HepG2 (cell line): ENCODE data around the gene PCCB. TPM values are rescaled to one million over a fixed set of nuclear protein-coding genes. Genes with fewer than 3 reads are reported as not detected.

Source experiments
- ARID3A ChIP-seq: IDR thresholded peaks from 2 replicates; pipeline ENCODE4 v1.6.1; 2012; ENCODE audit warnings: low read depth, low read length, improper control_type of control experiment
- FOXC1 ChIP-seq: sonication (generic); formaldehyde crosslinking; IDR thresholded peaks from 2 replicates; pipeline ENCODE4 v1.8.0; 2022; ENCODE audit warnings: mild to moderate bottlenecking, missing genetic modification reagents, borderline replicate concordance
- GFI1 ChIP-seq: sonication (generic); formaldehyde crosslinking; IDR thresholded peaks from 2 replicates; pipeline ENCODE4 v1.5.0; 2020; ENCODE audit warnings: missing genetic modification reagents, mild to moderate bottlenecking, borderline replicate concordance
- HOXA9 ChIP-seq: sonication (generic); formaldehyde crosslinking; IDR thresholded peaks from 2 replicates; pipeline ENCODE4 v1.8.1; 2022; ENCODE audit warnings: missing genetic modification reagents, mild to moderate bottlenecking, moderate library complexity, borderline replicate concordance
- IRF2 ChIP-seq: IDR thresholded peaks from 2 replicates; pipeline ENCODE4 v1.6.1; 2018; ENCODE audit warnings: missing genetic modification reagents, missing compliant biosample characterization
- NCOA2 ChIP-seq: sonication (generic); formaldehyde crosslinking; IDR thresholded peaks from 2 replicates; pipeline ENCODE4 v1.8.0; 2022; ENCODE audit warnings: inconsistent platforms
- NR1H2 ChIP-seq: sonication (generic); formaldehyde crosslinking; IDR thresholded peaks from 2 replicates; pipeline ENCODE4 v1.8.1; 2022; ENCODE audit warnings: low read depth, missing genetic modification reagents, borderline replicate concordance
- RFX5 ChIP-seq: IDR thresholded peaks from 2 replicates; pipeline ENCODE4 v1.6.1; 2011; ENCODE audit warnings: low read depth, low read length, improper control_type of control experiment
- SETDB1 ChIP-seq: sonication (generic); formaldehyde crosslinking; IDR thresholded peaks from 2 replicates; pipeline ENCODE4 v1.5.1; 2020; ENCODE audit warnings: missing genetic modification reagents, mild to moderate bottlenecking, borderline replicate concordance
- SMAD1 ChIP-seq: sonication (generic); formaldehyde crosslinking; IDR thresholded peaks from 2 replicates; pipeline ENCODE4 v1.4.0; 2020; ENCODE audit warnings: missing genetic modification reagents, low read depth, mild to moderate bottlenecking, borderline replicate concordance
- THYN1 ChIP-seq: sonication (generic); formaldehyde crosslinking; IDR thresholded peaks from 2 replicates; pipeline ENCODE4 v1.8.1; 2023; ENCODE audit warnings: low read depth, mild to moderate bottlenecking, moderate library complexity, missing genetic modification reagents, borderline replicate concordance
- ZBTB42 ChIP-seq: sonication (generic); formaldehyde crosslinking; IDR thresholded peaks from 2 replicates; pipeline ENCODE4 v1.5.0; 2020; ENCODE audit warnings: mild to moderate bottlenecking, missing genetic modification reagents
- ZBTB46 ChIP-seq: sonication (generic); formaldehyde crosslinking; IDR thresholded peaks from 2 replicates; pipeline ENCODE4 v1.4.0; 2020; ENCODE audit warnings: mild to moderate bottlenecking, missing genetic modification reagents, borderline replicate concordance
- ZBTB49 ChIP-seq: sonication (generic); formaldehyde crosslinking; IDR thresholded peaks from 2 replicates; pipeline ENCODE4 v1.4.0; 2020; ENCODE audit warnings: missing genetic modification reagents, borderline replicate concordance
- ZNF207 ChIP-seq: fragments of 450-650 bp; IDR thresholded peaks from 2 replicates; pipeline ENCODE4 v1.6.1; 2016; ENCODE audit warnings: antibody characterized with exemption, borderline replicate concordance
- ZNF549 ChIP-seq: sonication (generic); formaldehyde crosslinking; IDR thresholded peaks from 2 replicates; pipeline ENCODE4 v1.5.0; 2020; ENCODE audit warnings: missing genetic modification reagents
- ZSCAN9 ChIP-seq: IDR thresholded peaks from 2 replicates; pipeline ENCODE4 v1.6.1; 2016; ENCODE audit warnings: borderline replicate concordance
- polyA plus RNA-seq, 8 experiments: library from polyadenylated mRNA; depleted of rRNA in 3 of 8; stranded (reverse) in 7 of 8; unstranded in 1 of 8; fragments of >200 nt; fragmentation: Illumina TruSeq in 4 of 8; extraction: Trizol in 4 of 8; gene quantifications; 2 replicates each; pipeline versions ENCODE4 v1.2.1 to v1.2.3, GENCODE V29; 2011 to 2016; ENCODE audit warnings: low read depth in 4 of 8, missing spikeins in 1 of 8, mixed read lengths in 1 of 8; ENCODE audit not compliant: insufficient read depth in 1 of 8
- total RNA-seq, 5 experiments: library from RNA; depleted of rRNA; stranded (reverse); fragments of >200 nt; fragmentation: Illumina TruSeq; extraction: Trizol; gene quantifications; 2 replicates each; pipeline ENCODE4 v1.2.3, GENCODE V29; 2016; ENCODE audit warnings: low read depth in 1 of 5
- TF ChIP-seq, protein P1 (sequence below): sonication (generic); formaldehyde crosslinking; IDR thresholded peaks from 2 replicates; pipeline ENCODE4 v1.4.0; 2020; ENCODE audit warnings: missing genetic modification reagents
- TF ChIP-seq, protein P2 (sequence below): sonication (generic); formaldehyde crosslinking; IDR thresholded peaks from 2 replicates; pipeline ENCODE4 v1.8.0; 2022; ENCODE audit warnings: missing genetic modification reagents, mild to moderate bottlenecking, moderate library complexity, borderline replicate concordance

PCCB gene
- total and polyA plus RNA-seq, 2 of the 13 experiments (the other 11 are each of a cell fraction or from before 2014, with no cell fraction given) = 84.1 to 88.7 TPM

DNA sequence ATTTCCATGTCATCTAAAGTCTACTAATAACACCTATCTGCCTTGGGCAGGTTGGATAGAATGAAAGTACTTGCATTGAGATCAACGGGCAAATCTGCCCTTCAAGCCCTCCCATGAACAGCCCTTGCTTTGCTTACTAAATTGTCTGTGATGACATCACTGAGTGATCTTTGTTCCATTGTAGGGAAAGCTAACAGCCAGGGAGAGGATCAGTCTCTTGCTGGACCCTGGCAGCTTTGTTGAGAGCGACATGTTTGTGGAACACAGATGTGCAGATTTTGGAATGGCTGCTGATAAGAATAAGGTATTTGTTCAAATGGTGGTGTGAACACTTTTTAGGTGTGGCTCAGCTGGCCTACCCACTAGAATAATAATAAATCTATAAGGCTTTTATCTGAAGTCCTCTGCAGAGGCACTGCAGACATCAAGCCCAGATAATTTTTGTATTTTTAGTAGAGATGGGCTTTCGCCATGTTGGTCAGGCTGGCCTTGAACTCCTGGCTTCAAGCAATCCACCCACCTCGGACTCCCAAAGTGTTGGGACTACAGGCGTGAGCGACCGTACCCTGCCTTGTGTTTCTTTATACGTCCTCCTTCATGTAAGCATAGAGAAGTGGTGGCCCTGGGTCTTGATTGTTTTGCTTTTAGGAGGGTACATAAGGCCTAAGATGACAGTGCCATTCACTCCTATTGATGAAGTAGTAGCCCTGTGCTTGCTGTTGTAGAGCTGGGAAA is 5.7 kb downstream of the PCCB start (continued):
- TF ChIP-seq ZBTB46 (CRISPR knock-in tag) = no peak
- TF ChIP-seq ZSCAN9 = peak; percentile 57; the same call in 1 of the 2 replicates
- TF ChIP-seq NR1H2 = no peak
- no peak for TF ChIP-seq SETDB1 (CRISPR knock-in tag)
- TF ChIP-seq, protein P1, sequence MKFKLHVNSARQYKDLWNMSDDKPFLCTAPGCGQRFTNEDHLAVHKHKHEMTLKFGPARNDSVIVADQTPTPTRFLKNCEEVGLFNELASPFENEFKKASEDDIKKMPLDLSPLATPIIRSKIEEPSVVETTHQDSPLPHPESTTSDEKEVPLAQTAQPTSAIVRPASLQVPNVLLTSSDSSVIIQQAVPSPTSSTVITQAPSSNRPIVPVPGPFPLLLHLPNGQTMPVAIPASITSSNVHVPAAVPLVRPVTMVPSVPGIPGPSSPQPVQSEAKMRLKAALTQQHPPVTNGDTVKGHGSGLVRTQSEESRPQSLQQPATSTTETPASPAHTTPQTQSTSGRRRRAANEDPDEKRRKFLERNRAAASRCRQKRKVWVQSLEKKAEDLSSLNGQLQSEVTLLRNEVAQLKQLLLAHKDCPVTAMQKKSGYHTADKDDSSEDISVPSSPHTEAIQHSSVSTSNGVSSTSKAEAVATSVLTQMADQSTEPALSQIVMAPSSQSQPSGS (CRISPR knock-in tag) = peak; percentile 97
- TF ChIP-seq ZBTB49 (CRISPR knock-in tag) = no peak
- no peak for TF ChIP-seq ZNF207
- TF ChIP-seq ZBTB42 = no peak
- peak; percentile 55; the same call in 1 of the 2 replicates for TF ChIP-seq ARID3A
- peak; percentile 67; the same call in 1 of the 2 replicates for TF ChIP-seq IRF2 (CRISPR knock-in tag)
- 0 out of 2 replicates have a peak, but pooled peaks have one; percentile 41 for TF ChIP-seq RFX5
- no peak for TF ChIP-seq HOXA9 (CRISPR knock-in tag)
- TF ChIP-seq, protein P2, sequence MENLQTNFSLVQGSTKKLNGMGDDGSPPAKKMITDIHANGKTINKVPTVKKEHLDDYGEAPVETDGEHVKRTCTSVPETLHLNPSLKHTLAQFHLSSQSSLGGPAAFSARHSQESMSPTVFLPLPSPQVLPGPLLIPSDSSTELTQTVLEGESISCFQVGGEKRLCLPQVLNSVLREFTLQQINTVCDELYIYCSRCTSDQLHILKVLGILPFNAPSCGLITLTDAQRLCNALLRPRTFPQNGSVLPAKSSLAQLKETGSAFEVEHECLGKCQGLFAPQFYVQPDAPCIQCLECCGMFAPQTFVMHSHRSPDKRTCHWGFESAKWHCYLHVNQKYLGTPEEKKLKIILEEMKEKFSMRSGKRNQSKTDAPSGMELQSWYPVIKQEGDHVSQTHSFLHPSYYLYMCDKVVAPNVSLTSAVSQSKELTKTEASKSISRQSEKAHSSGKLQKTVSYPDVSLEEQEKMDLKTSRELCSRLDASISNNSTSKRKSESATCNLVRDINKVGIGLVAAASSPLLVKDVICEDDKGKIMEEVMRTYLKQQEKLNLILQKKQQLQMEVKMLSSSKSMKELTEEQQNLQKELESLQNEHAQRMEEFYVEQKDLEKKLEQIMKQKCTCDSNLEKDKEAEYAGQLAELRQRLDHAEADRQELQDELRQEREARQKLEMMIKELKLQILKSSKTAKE (CRISPR knock-in tag) = no peak
- TF ChIP-seq GFI1 (CRISPR knock-in tag) = peak; percentile 71; the same call in 1 of the 2 replicates
- TF ChIP-seq ZNF549 (CRISPR knock-in tag) = 0 out of 2 replicates have a peak, but pooled peaks have one; percentile 65
- 0 out of 2 replicates have a peak, but pooled peaks have one; percentile 23 for TF ChIP-seq NCOA2
- no peak for TF ChIP-seq SMAD1
- TF ChIP-seq THYN1 = no peak
- TF ChIP-seq FOXC1 = no peak
